ENCODE results near the gene DNAJC25. TPM values are rescaled to one million over a fixed set of nuclear protein-coding genes. Genes with fewer than 3 reads are reported as not detected.

DNAJC25 gene
- total and polyA plus RNA-seq, 3 experiments from 2014 or later: 2.0 to 6.0 (median 5.7) TPM

DNA sequence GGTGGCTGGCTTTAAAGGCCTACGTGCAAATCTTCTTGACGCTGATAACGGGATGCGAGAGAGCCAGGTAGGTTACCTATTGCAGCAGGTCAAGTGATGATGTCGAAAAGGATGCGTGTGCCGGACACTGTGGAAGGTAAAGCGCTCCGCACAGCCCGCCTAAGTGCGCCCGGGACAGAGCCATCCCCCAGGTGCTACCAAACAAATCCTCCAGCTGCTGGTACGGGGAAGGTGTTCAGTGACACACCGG lies 245 bp upstream of the DNAJC25 start:
- Mint-ChIP-seq H3K9me3 (no peaks in the 10 kb centered on the region), H3K4me1 (peaks cover 40 to 53% (median 51%) of the 10 kb centered on the region in 3 donors), H3K27ac (peak overlapping the region; percentile 77 to 95 (median 90)), H3K36me3 (peaks cover 0 to 8% (median 0%) of the 10 kb centered on the region in 3 donors), H3K27me3 (no peaks in the 10 kb centered on the region), H3K4me3 (peak overlapping the region; percentile 92 to 99 (median 95))
- no peak for DNase-seq
- no peaks in the 10 kb centered on the region for H3K36me3 ChIP-seq (ENCODE audit: insufficient read depth, low read length)
- H3K4me1 ChIP-seq (ENCODE audit: insufficient read depth, low read length): peaks cover 20% of the 10 kb centered on the region
- no peaks in the 10 kb centered on the region for H3K9me3 ChIP-seq (ENCODE audit: low read length)
- CTCF ChIA-PET: interaction anchor here (0.9 to 1.8 kb wide), 3 partner anchors 9 to 36 kb away, joined by 3 to 5 read pairs (median 4); partner anchors contain the start of gene GNG10
- POLR2A ChIA-PET: interaction anchor here (0.6 to 1.4 kb wide), 4 partner anchors 18 to 856 kb away, joined by 3 to 10 read pairs (median 5); partner anchors contain the start of genes ECPAS, GNG10 and KIAA1958
- H3K27ac ChIP-seq (ENCODE audit: low read depth, low read length): peak overlapping the region; percentile 71
- no peaks in the 10 kb centered on the region for H3K27me3 ChIP-seq (ENCODE audit: insufficient read depth, low read length, poor library complexity, severe bottlenecking)
- H3K4me3 ChIP-seq (ENCODE audit: low read length): peak overlapping the region; percentile 95

DNA sequence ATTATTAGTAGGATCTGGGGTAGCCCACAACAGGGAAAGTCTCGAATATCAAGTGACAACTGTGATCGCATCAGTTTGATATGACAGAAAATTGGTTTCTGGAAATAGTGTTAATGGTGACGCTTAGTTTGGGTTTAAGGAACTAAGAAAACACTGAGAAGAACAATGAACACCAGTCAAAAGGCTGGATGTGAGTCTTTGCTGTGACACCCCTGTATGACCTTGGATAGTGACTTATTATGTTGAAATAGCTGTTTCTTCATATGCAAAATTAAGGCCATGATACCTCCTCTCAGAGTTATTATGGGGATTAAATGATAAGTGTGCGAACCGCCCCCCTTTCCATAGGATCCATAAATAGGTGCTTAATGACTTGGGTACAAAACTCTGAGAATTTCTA lies 926 bp downstream of the DNAJC25 start:
- Mint-ChIP-seq H3K4me1 (peaks cover 43 to 56% (median 54%) of the 10 kb centered on the region in 3 donors), H3K36me3 (peaks cover 0 to 8% (median 0%) of the 10 kb centered on the region in 3 donors), H3K4me3 (peak overlapping the region; percentile 83 to 99 (median 93)), H3K27ac (peak overlapping the region; percentile 85 to 95 (median 90)), H3K9me3 (no peaks in the 10 kb centered on the region), H3K27me3 (no peaks in the 10 kb centered on the region)
- ChIA-PET POLR2A (interaction anchor here (1.4 kb wide), 2 partner anchors 30 to 855 kb away, joined by 6 to 10 read pairs; partner anchors contain the start of genes GNG10 and KIAA1958), CTCF (interaction anchor here (1.8 kb wide), 1 partner anchor 10 kb away, joined by 5 read pairs; no protein-coding TSS in a partner anchor)
- Histone ChIP-seq H3K4me1 (ENCODE audit: insufficient read depth, low read length) (peaks cover 20% of the 10 kb centered on the region), H3K27ac (ENCODE audit: low read depth, low read length) (peak overlapping the region; percentile 82), H3K9me3 (ENCODE audit: low read length) (no peaks in the 10 kb centered on the region), H3K4me3 (ENCODE audit: low read length) (peak overlapping the region; percentile 95), H3K27me3 (ENCODE audit: insufficient read depth, low read length, poor library complexity, severe bottlenecking) (no peaks in the 10 kb centered on the region), H3K36me3 (ENCODE audit: insufficient read depth, low read length) (no peaks in the 10 kb centered on the region)
- peak in 1 of 5 donors; percentile 1 for DNase-seq

DNA sequence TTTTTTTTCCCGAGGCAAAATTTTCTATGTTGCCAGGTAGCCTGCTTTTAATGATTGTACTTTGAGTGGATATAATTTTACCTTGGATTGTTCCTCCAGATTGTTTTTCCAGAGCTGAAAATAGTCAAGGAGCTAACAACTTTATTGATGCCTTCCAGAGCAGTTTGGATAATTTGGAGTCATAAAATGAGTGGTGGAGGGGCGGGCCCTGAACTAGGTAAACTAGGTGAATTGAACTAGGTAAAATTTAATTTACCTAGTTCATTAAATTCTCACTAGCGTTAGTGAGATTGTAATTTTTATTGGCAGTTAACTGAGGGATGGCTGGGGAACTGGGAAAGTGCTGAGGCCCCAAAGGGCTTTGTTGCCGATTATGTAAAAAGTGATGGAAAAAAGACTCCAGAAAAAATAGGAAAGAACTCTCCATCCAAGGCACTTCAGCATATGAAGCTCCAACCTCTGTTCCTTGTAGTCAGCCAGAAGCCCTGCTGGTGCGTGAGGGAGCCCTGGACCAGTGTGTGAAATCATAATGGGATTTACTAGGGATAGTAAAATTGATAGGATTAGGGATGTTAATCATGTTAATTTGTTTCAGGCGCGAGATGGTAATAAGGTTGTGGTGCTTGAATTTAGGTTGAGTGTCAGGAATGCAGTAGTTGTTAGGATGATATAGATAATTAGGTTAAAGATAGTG lies 1.7 kb downstream of the DNAJC25 start:
- H3K27ac ChIP-seq (ENCODE audit: low read depth, low read length): peak overlapping the region; percentile 82
- H3K4me3 Mint-ChIP-seq: peak overlapping the region; percentile 25 to 96 (median 84)
- peaks cover 43 to 56% (median 54%) of the 10 kb centered on the region in 3 donors for H3K4me1 Mint-ChIP-seq
- no peaks in the 10 kb centered on the region for H3K27me3 Mint-ChIP-seq
- peak overlapping the region in 5 of 8 donors; percentile 11 to 95 (median 14) for H3K27ac Mint-ChIP-seq
- H3K27me3 ChIP-seq (ENCODE audit: insufficient read depth, low read length, poor library complexity, severe bottlenecking): no peaks in the 10 kb centered on the region
- ChIA-PET CTCF (interaction anchor here (1.8 kb wide), 1 partner anchor 11 kb away, joined by 5 read pairs; no protein-coding TSS in a partner anchor), POLR2A (no interaction called here)
- no peaks in the 10 kb centered on the region for H3K36me3 ChIP-seq (ENCODE audit: insufficient read depth, low read length)
- H3K4me1 ChIP-seq (ENCODE audit: insufficient read depth, low read length): peaks cover 20% of the 10 kb centered on the region
- no peak overlapping the region for H3K4me3 ChIP-seq (ENCODE audit: low read length)
- no peak for DNase-seq
- no peaks in the 10 kb centered on the region for H3K9me3 Mint-ChIP-seq
- no peaks in the 10 kb centered on the region for H3K9me3 ChIP-seq (ENCODE audit: low read length)
- peaks cover 0 to 8% (median 0%) of the 10 kb centered on the region in 3 donors for H3K36me3 Mint-ChIP-seq

DNA sequence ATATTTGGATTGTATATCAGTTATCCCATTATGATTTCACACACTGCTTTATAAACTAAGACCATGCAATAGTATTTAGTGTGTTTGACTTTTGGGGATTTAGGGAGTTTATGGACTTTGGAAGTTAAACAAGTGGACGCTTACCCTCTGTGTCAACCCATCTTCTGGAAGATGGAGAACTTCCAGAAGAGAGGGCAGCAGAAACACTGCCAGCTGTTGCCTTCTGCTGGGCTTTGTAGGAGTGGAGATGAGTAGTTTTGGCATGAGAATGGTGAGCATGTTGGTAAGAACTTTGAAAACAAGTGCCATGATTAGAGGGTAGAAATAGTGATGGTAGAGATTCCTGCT lies 2.2 kb downstream of the DNAJC25 start:
- Histone ChIP-seq H3K27ac (ENCODE audit: low read depth, low read length) (no peak overlapping the region), H3K4me1 (ENCODE audit: insufficient read depth, low read length) (peaks cover 20% of the 10 kb centered on the region), H3K9me3 (ENCODE audit: low read length) (no peaks in the 10 kb centered on the region), H3K36me3 (ENCODE audit: insufficient read depth, low read length) (no peaks in the 10 kb centered on the region), H3K4me3 (ENCODE audit: low read length) (no peak overlapping the region), H3K27me3 (ENCODE audit: insufficient read depth, low read length, poor library complexity, severe bottlenecking) (no peaks in the 10 kb centered on the region)
- no peaks in the 10 kb centered on the region for H3K27me3 Mint-ChIP-seq
- H3K36me3 Mint-ChIP-seq: peaks cover 0 to 8% (median 0%) of the 10 kb centered on the region in 3 donors
- POLR2A ChIA-PET: no interaction called here
- peak overlapping the region in 6 of 8 donors; percentile 11 to 95 (median 25) for H3K27ac Mint-ChIP-seq
- H3K9me3 Mint-ChIP-seq: no peaks in the 10 kb centered on the region
- H3K4me1 Mint-ChIP-seq: peaks cover 43 to 56% (median 54%) of the 10 kb centered on the region in 3 donors
- CTCF ChIA-PET: no interaction called here
- H3K4me3 Mint-ChIP-seq: peak overlapping the region; percentile 2 to 96 (median 25)
- no peak for DNase-seq

DNA sequence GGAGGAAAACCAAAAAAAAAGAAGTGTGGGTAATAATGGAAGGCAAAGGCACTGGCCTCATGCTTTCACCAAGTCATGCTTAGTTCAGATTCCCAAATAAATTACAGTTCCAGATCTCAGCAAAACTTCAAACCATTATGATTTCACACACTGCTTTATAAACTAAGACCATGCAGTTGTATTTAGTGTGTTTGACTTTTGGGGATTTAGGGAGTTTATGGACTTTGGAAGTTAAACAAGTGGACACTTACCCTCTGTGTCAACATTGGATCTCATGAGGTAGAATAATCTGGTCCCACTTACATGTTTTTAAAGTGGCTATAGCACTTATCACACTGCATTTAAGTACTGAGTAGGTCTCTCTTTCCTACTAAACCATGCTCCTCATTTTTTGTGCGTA lies 3.7 kb downstream of the DNAJC25 start:
- Mint-ChIP-seq H3K27ac (peak overlapping the region in 1 of 8 donors; percentile 5), H3K9me3 (no peaks in the 10 kb centered on the region), H3K4me3 (no peak overlapping the region), H3K36me3 (peaks cover 0 to 8% (median 0%) of the 10 kb centered on the region in 3 donors), H3K4me1 (peaks cover 43 to 56% (median 54%) of the 10 kb centered on the region in 3 donors), H3K27me3 (no peaks in the 10 kb centered on the region)
- H3K36me3 ChIP-seq (ENCODE audit: insufficient read depth, low read length): no peaks in the 10 kb centered on the region
- H3K4me1 ChIP-seq (ENCODE audit: insufficient read depth, low read length): peaks cover 20% of the 10 kb centered on the region
- H3K27me3 ChIP-seq (ENCODE audit: insufficient read depth, low read length, poor library complexity, severe bottlenecking): no peaks in the 10 kb centered on the region
- CTCF ChIA-PET: no interaction called here
- POLR2A ChIA-PET: no interaction called here
- H3K9me3 ChIP-seq (ENCODE audit: low read length): no peaks in the 10 kb centered on the region
- H3K4me3 ChIP-seq (ENCODE audit: low read length): no peak overlapping the region
- H3K27ac ChIP-seq (ENCODE audit: low read depth, low read length): no peak overlapping the region
- no peak for DNase-seq

DNA sequence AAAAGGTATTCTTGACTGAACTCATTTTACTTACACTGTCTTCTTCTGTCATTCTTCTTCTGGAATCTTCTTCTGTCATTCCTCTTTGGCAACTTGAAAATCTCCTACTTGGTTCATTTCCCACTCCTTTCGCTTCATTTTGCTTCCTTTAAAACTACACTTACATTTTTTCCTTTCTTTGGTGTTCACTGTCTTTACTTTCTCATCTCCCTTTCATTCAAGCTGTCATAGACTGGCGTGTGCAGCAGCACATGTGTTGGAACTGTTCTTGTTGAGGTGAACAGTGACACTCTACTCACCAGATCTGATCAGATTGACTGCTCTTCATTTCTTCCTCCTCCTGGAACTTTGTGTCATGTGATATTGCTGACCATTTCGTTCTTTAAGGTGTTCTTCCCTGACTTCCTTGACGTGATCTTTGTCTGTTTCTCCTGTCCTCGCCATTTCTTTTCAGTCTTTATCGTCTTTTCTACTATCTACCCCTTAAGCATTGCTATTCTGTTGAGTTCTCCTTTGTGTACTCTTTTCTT lies 6.4 kb downstream of the DNAJC25 start:
- no peaks in the 10 kb centered on the region for H3K9me3 ChIP-seq (ENCODE audit: low read length)
- H3K4me1 ChIP-seq (ENCODE audit: insufficient read depth, low read length): peaks cover 7% of the 10 kb centered on the region
- ChIA-PET POLR2A (no interaction called here), CTCF (no interaction called here)
- DNase-seq: no peak
- H3K36me3 ChIP-seq (ENCODE audit: insufficient read depth, low read length): no peaks in the 10 kb centered on the region
- Mint-ChIP-seq H3K36me3 (peaks cover 0 to under 1% (median 0%) of the 10 kb centered on the region in 3 donors), H3K9me3 (no peaks in the 10 kb centered on the region), H3K27me3 (no peaks in the 10 kb centered on the region), H3K27ac (no peak overlapping the region), H3K4me1 (peaks cover 31 to 37% (median 37%) of the 10 kb centered on the region in 3 donors), H3K4me3 (no peak overlapping the region)
- no peak overlapping the region for H3K4me3 ChIP-seq (ENCODE audit: low read length)
- no peaks in the 10 kb centered on the region for H3K27me3 ChIP-seq (ENCODE audit: insufficient read depth, low read length, poor library complexity, severe bottlenecking)
- H3K27ac ChIP-seq (ENCODE audit: low read depth, low read length): no peak overlapping the region

DNA sequence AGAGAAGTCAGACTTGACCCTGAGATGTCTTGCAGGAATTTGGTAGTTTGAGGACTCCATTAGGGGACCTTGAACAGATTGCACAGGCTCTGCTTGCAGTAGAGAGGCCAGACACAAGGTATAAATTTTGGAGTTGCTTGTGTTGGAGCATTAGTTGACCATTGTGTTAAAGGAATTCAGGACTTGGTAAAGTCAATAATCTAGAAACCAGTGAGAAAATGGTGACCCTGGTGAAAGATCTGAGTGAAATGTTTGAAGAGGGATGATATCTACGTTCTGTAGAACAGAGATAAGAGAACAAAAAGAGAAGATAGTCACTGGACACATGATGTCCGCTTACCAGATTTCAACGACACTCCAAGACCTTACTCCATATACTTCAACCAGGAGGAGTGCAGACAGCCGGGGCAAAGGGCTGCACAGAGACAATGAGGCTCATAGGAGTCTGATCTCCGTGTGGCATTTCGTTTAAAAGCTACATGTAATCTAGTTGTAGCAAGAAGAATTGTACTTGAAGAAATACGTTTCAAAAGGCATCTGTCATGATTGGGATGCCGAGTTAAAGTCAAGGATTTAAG lies 13.2 kb downstream of the DNAJC25 start:
- Mint-ChIP-seq H3K27ac (peak overlapping the region in 1 of 8 donors; percentile 71), H3K27me3 (no peaks in the 10 kb centered on the region), H3K9me3 (no peaks in the 10 kb centered on the region), H3K4me3 (no peak overlapping the region), H3K4me1 (peaks cover 0 to 5% (median 0%) of the 10 kb centered on the region in 3 donors), H3K36me3 (peaks cover 0 to 46% (median 11%) of the 10 kb centered on the region in 3 donors)
- ChIA-PET POLR2A (no interaction called here), CTCF (no interaction called here)
- Histone ChIP-seq H3K9me3 (ENCODE audit: low read length) (no peaks in the 10 kb centered on the region), H3K27me3 (ENCODE audit: insufficient read depth, low read length, poor library complexity, severe bottlenecking) (no peaks in the 10 kb centered on the region), H3K36me3 (ENCODE audit: insufficient read depth, low read length) (no peaks in the 10 kb centered on the region), H3K4me1 (ENCODE audit: insufficient read depth, low read length) (no peaks in the 10 kb centered on the region), H3K4me3 (ENCODE audit: low read length) (no peak overlapping the region), H3K27ac (ENCODE audit: low read depth, low read length) (no peak overlapping the region)
- DNase-seq: no peak

DNA sequence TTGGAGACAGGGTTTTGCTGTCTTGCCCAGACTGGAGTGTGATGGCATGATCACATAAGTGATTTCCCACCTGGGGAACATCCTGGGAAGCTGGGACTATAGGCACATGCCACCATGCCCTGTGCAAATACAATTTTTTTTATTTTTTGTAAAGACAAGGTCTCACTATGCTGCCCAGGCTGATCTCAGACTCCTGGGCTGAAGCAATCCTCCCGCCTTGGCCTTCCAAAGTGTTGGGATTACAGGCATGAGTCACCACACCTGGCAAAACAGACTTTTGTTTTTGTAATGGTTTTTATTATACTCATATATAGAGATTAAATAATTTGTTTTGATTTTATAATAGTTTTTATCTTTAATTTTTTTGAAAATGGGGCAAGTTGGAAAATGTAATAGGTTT lies 14.7 kb downstream of the DNAJC25 start:
- POLR2A ChIA-PET: no interaction called here
- Mint-ChIP-seq H3K4me3 (no peak overlapping the region), H3K27me3 (no peaks in the 10 kb centered on the region), H3K9me3 (no peaks in the 10 kb centered on the region), H3K4me1 (peaks cover 0 to 5% (median 0%) of the 10 kb centered on the region in 3 donors), H3K36me3 (peaks cover 0 to 55% (median 14%) of the 10 kb centered on the region in 3 donors), H3K27ac (no peak overlapping the region)
- no peak for DNase-seq
- Histone ChIP-seq H3K36me3 (ENCODE audit: insufficient read depth, low read length) (no peaks in the 10 kb centered on the region), H3K27ac (ENCODE audit: low read depth, low read length) (no peak overlapping the region), H3K4me1 (ENCODE audit: insufficient read depth, low read length) (no peaks in the 10 kb centered on the region), H3K27me3 (ENCODE audit: insufficient read depth, low read length, poor library complexity, severe bottlenecking) (no peaks in the 10 kb centered on the region), H3K9me3 (ENCODE audit: low read length) (no peaks in the 10 kb centered on the region), H3K4me3 (ENCODE audit: low read length) (no peak overlapping the region)
- CTCF ChIA-PET: no interaction called here

Data from CD8-positive, alpha-beta memory T cell (primary cell).